Psoas muscle (tissue), 8 donors: ENCODE measurements around the gene ATG5. TPM values are rescaled to one million over a fixed set of nuclear protein-coding genes. Genes with fewer than 3 reads are reported as not detected.

Source experiments
- ATAC-seq, 4 donors: fragments of 200-7000 bp; cut with Tn5 transposase; one replicate each; pipeline ENCODE4 v1.9.1; 2020; ENCODE audit warnings: moderate library complexity in 3 of 4, mild to moderate bottlenecking in 2 of 4
- DNase-seq, 2 donors: peaks; one replicate each; pipeline ENCODE4 v3.0.0-alpha.2; 2020
- H3K27ac ChIP-seq: fragments of 200-600 bp; one replicate; pipeline ENCODE4 v1.8.0; 2022
- H3K27me3 ChIP-seq, 3 donors: fragments of 200-600 bp in 1 of 3; one replicate each; pipeline versions ENCODE4 v1.6.1 to v1.8.0; 2013 to 2022; ENCODE audit warnings: low read length in 2 of 3, mild to moderate bottlenecking in 2 of 3, moderate library complexity in 1 of 3; ENCODE audit not compliant: insufficient read depth in 3 of 3
- H3K36me3 ChIP-seq, 2 donors: fragments of 200-600 bp in 1 of 2; one replicate each; pipeline versions ENCODE4 v1.6.1 to v1.8.0; 2013 to 2022; ENCODE audit warnings: low read depth in 1 of 2, mild to moderate bottlenecking in 1 of 2, moderate library complexity in 1 of 2; ENCODE audit not compliant: insufficient read depth in 1 of 2
- H3K4me1 ChIP-seq: fragments of 200-600 bp; one replicate; pipeline ENCODE4 v1.8.0; 2022
- H3K4me3 ChIP-seq: fragments of 200-600 bp; one replicate; pipeline ENCODE4 v1.8.0; 2022; ENCODE audit warnings: mild to moderate bottlenecking
- H3K9me3 ChIP-seq: fragments of 200-600 bp; one replicate; pipeline ENCODE4 v1.8.0; 2022
- CTCF ChIP-seq: fragments of 200-600 bp; IDR thresholded peaks from one replicate; pipeline ENCODE4 v1.8.0; 2022; ENCODE audit warnings: antibody characterized with exemption
- WGBS, 3 donors: extraction: QIAGEN DNeasy Blood & Tissue Kit; methylation state at CpG; one replicate each; pipeline versions ENCODE4 v1.1.6 to v1.1.7; 2013; 5-methylcytosine and 5-hydroxymethylcytosine counted together
- intact Hi-C, 2 donors: fragments of 100-400 bp; cut with DNase I; formaldehyde crosslinking; loops; one replicate each; pipeline versions ENCODE4 v1.11.0 to v1.14.2; 2022
- polyA plus RNA-seq, 3 donors: library from polyadenylated mRNA; stranded (reverse); fragments of 200-250 nt; gene quantifications; one replicate each; pipeline ENCODE4 v1.2.3, GENCODE V29; 2013
- total RNA-seq, 4 donors: library from RNA; stranded (reverse); fragmentation: NEBNext Ultra II Directional in 2 of 4; extraction: Animal tissue kit (Norgen Biotek cat#: 25700) in 2 of 4; gene quantifications; one replicate each; pipeline versions ENCODE4 v1.2.1 to v1.2.4, GENCODE V29; 2021 to 2023
- donor health status: healthy with polysubstance abuse.
- donor health status: DM: no; HTN: no; CAD: no; lungs with moderate emphysema.
- donor health status: Bipolar disorder and iron deficiency.
- donor health status: healthy.
- donor health status: DM: yes; HTN: yes; CAD: no.
- donor health status: DM: no; HTN: no; CAD: no.
- donor health status: DM: no; HTN: no; CAD: no.
- donor health status: DM: yes; HTN: yes; CAD: no.

Gene ATG5
- total and polyA plus RNA-seq, 7 donors = 13.5 to 35.7 (median 19.5) TPM

GRCh38 chr6:106258726-106259125, 66.8 kb downstream of the ATG5 start:
- peaks cover 20% of the 10 kb centered on the region for H3K4me1 ChIP-seq
- no peaks in the 10 kb centered on the region for H3K9me3 ChIP-seq
- intact Hi-C loops = no loop called here
- no peak for TF ChIP-seq CTCF
- ATAC-seq (no peak), DNase-seq (no peak)
- H3K36me3 ChIP-seq = no peaks in the 10 kb centered on the region
- no peak overlapping the region for H3K27ac ChIP-seq
- no peaks in the 10 kb centered on the region for H3K27me3 ChIP-seq
- no peak overlapping the region for H3K4me3 ChIP-seq

- no peaks in the 10 kb centered on the region for H3K9me3 ChIP-seq
- no peaks in the 10 kb centered on the region for H3K27me3 ChIP-seq
- no peak overlapping the region for H3K27ac ChIP-seq
- H3K4me3 ChIP-seq = no peak overlapping the region
- intact Hi-C loops = no loop called here
- 84 to 90% (median 89%) methylated on average over 2 of the region's 2 CpGs for WGBS, 3 donors
- DNase-seq (no peak), ATAC-seq (no peak)
- peaks cover 27% of the 10 kb centered on the region for H3K4me1 ChIP-seq
- no peak for TF ChIP-seq CTCF
- no peaks in the 10 kb centered on the region for H3K36me3 ChIP-seq
Observed at GRCh38 chr6:106257195-106257594, 68.4 kb downstream of the ATG5 start.

DNA sequence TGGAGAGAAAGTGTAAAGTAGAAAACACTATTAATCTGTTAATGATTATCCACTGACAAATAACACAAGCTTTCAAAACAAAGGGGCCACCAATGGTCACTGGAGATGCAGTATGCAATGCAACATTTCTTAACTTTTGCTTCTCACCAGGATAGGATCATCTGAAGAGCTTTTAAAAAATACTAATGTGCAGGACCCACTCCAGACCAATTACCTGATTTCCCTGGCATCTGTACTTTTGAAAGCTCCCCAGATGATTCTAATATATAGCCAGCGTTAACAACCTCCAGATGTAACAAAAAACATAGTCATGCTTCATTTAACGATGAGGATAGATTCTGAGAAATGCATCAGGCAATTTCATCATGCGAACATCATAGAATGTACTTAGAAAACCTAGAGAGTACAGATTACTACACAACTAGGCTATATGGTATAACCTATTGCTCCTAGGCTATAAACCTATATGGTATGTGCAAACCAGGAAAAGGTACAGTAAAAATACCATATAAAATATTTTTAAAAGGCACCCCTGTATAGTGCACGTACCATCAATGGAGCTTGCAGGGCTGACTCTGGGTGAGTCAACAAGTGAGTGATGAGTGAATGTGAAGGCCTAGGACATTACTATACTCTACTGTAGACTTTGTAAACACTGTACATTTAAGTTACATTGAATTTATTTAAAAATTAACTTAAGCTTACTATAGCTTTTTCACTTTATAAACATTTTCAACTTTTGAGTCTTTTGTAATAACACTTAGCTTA, 69.2 kb downstream of the ATG5 start:
- no peaks in the 10 kb centered on the region for H3K36me3 ChIP-seq
- H3K27me3 ChIP-seq = no peaks in the 10 kb centered on the region
- no peak overlapping the region for H3K4me3 ChIP-seq
- 79 to 88% (median 86%) methylated on average over 4 of the region's 4 CpGs for WGBS, 3 donors
- no peak for DNase-seq
- H3K4me1 ChIP-seq = peaks cover 27% of the 10 kb centered on the region
- no peak for TF ChIP-seq CTCF
- no peak for ATAC-seq
- intact Hi-C loops = no loop called here
- no peak overlapping the region for H3K27ac ChIP-seq
- H3K9me3 ChIP-seq = no peaks in the 10 kb centered on the region

GRCh38 chr6:106255306-106255705, 70.3 kb downstream of the ATG5 start:
- Histone ChIP-seq H3K27me3 (no peaks in the 10 kb centered on the region), H3K36me3 (no peaks in the 10 kb centered on the region), H3K4me1 (peaks cover 27% of the 10 kb centered on the region), H3K9me3 (no peaks in the 10 kb centered on the region), H3K27ac (no peak overlapping the region), H3K4me3 (no peak overlapping the region)
- intact Hi-C loops = no loop called here
- no peak for TF ChIP-seq CTCF
- ATAC-seq = no peak
- DNase-seq = no peak
- WGBS, 3 donors = 85 to 90% (median 86%) methylated on average over 3 of the region's 3 CpGs

GRCh38 chr6:106254636-106255035, 70.9 kb downstream of the ATG5 start:
- H3K4me3 ChIP-seq = no peak overlapping the region
- intact Hi-C loops = no loop called here
- H3K9me3 ChIP-seq = no peaks in the 10 kb centered on the region
- TF ChIP-seq CTCF = no peak
- no peaks in the 10 kb centered on the region for H3K36me3 ChIP-seq
- DNase-seq (no peak), ATAC-seq (no peak)
- no peak overlapping the region for H3K27ac ChIP-seq
- H3K4me1 ChIP-seq = peaks cover 27% of the 10 kb centered on the region
- no peaks in the 10 kb centered on the region for H3K27me3 ChIP-seq
